Right ventricle myocardium superior (tissue), 1 donor: ENCODE measurements around the gene IFNAR1. TPM values are rescaled to one million over a fixed set of nuclear protein-coding genes. Genes with fewer than 3 reads are reported as not detected.
"Not testable (repeated sequence)": the region's sequence is repeated elsewhere in the genome, so short reads cannot be mapped to it uniquely, and the experiment has no call there.

Source experiments
- ATAC-seq: fragments of 200-7000 bp; cut with Tn5 transposase; one replicate; pipeline ENCODE4 v1.9.1; 2020; ENCODE audit warnings: mild to moderate bottlenecking; ENCODE audit not compliant: poor library complexity
- DNase-seq: peaks from one replicate; pipeline ENCODE4 v3.0.0-alpha.2; 2020
- intact Hi-C: fragments of 100-400 bp; cut with DNase I; formaldehyde crosslinking; loops from one replicate; pipeline ENCODE4 v1.11.2; 2022
- total RNA-seq: library from RNA; stranded (reverse); fragmentation: NEBNext Ultra II Directional; extraction: Animal tissue kit (Norgen Biotek cat#: 25700); gene quantifications from one replicate; pipeline ENCODE4 v1.2.1, GENCODE V29; 2021
- donor health status: DM: no; HTN: yes; CAD: no; lungs with severe emphysema.

IFNAR1 gene
- total RNA-seq, 1 donor from 2014 or later = 27.8 TPM

- DNase-seq (no peak), ATAC-seq (no peak)
- intact Hi-C loops = no loop called here
Measured at GRCh38 chr21:33330726-33331125, 6.0 kb downstream of the IFNAR1 start.

GRCh38 chr21:33332143-33332542 is 7.4 kb downstream of the IFNAR1 start:
- ATAC-seq = no peak
- DNase-seq = no peak
- intact Hi-C loops = no loop called here

GRCh38 chr21:33334191-33334590 is 9.4 kb downstream of the IFNAR1 start:
- DNase-seq = no peak
- no peak for ATAC-seq
- intact Hi-C loops = no loop called here

- intact Hi-C loops = no loop called here
- no peak for ATAC-seq
Measured at GRCh38 chr21:33334824-33335223, 10.1 kb downstream of the IFNAR1 start.

GRCh38 chr21:33339135-33339534 is 14.4 kb downstream of the IFNAR1 start:
- no peak for ATAC-seq
- intact Hi-C loops = no loop called here

More at GRCh38 chr21:33334824-33335223, 10.1 kb downstream of the IFNAR1 start:
- no peak for DNase-seq

GRCh38 chr21:33339918-33340317 is 15.1 kb downstream of the IFNAR1 start:
- intact Hi-C loops = no loop called here
- DNase-seq (no peak), ATAC-seq (no peak)

More at GRCh38 chr21:33339135-33339534, 14.4 kb downstream of the IFNAR1 start:
- DNase-seq = no peak

- ATAC-seq (no peak), DNase-seq (no peak)
- intact Hi-C loops = no loop called here
Measured at GRCh38 chr21:33345751-33346238, 21.0 kb downstream of the IFNAR1 start.

GRCh38 chr21:33348706-33349105 is 23.9 kb downstream of the IFNAR1 start:
- DNase-seq = no peak
- intact Hi-C loops = no loop called here
- no peak for ATAC-seq

- no peak for ATAC-seq
- DNase-seq = no peak
- intact Hi-C loops = no loop called here
Measured at GRCh38 chr21:33350676-33351075, 25.9 kb downstream of the IFNAR1 start.

- ATAC-seq (no peak), DNase-seq (no peak)
- intact Hi-C loops = no loop called here
Measured at GRCh38 chr21:33355355-33355754, 30.6 kb downstream of the IFNAR1 start.

GRCh38 chr21:33355996-33356395 is 31.2 kb downstream of the IFNAR1 start:
- ATAC-seq (no peak), DNase-seq (no peak)
- intact Hi-C loops = no loop called here

GRCh38 chr21:33357177-33357576 is 32.4 kb downstream of the IFNAR1 start:
- intact Hi-C loops = no loop called here
- DNase-seq (no peak), ATAC-seq (no peak)

GRCh38 chr21:33359446-33359845 is 34.7 kb downstream of the IFNAR1 start:
- DNase-seq = no peak
- no peak for ATAC-seq
- intact Hi-C loops = no loop called here

GRCh38 chr21:33360281-33360680 is 35.5 kb downstream of the IFNAR1 start:
- ATAC-seq = peak; percentile 42

GRCh38 chr21:33360881-33361602 is 36.3 kb downstream of the IFNAR1 start:
- intact Hi-C loops = no loop called here
- DNase-seq (peak; percentile 81), ATAC-seq (peak; percentile 87)

More at GRCh38 chr21:33360281-33360680, 35.5 kb downstream of the IFNAR1 start:
- DNase-seq = no peak
- intact Hi-C loops = no loop called here

GRCh38 chr21:33362044-33362555 is 37.3 kb downstream of the IFNAR1 start:
- DNase-seq (no peak), ATAC-seq (peak; percentile 19)
- intact Hi-C loops = no loop called here

GRCh38 chr21:33363911-33364609 is 39.3 kb downstream of the IFNAR1 start:
- intact Hi-C loops, ATAC-seq, DNase-seq: not testable (repeated sequence)

- DNase-seq (no peak), ATAC-seq (no peak)
- intact Hi-C loops = no loop called here
Measured at GRCh38 chr21:33364830-33365229, 40.1 kb downstream of the IFNAR1 start.

GRCh38 chr21:33367309-33367973 is 42.7 kb downstream of the IFNAR1 start:
- ATAC-seq (no peak), DNase-seq (no peak)
- intact Hi-C loops = no loop called here
